ENCODE results near the gene ACTL10.
"Not testable (repeated sequence)": the region's sequence is repeated elsewhere in the genome, so short reads cannot be mapped to it uniquely, and the experiment has no call there.

The ACTL10 gene

DNA sequence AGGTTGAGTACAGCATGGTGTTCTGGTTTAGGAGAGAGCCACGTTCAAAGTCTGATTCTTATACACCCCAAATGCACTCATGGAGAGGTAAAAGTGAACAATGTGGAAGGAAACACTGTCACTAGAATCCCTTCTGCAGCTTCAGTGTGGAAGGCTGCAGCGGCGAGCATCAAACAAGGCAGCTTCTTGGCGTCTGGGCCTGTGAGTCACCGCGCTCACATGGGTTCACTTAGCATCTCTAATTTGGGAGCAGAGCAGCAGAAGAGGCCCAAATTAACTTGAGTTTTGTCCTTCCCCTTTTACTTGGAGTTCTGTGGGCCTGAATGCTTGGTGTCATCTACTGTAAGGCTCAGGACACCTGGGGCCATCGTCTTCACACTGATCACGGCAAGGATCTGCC lies 30.4 kb downstream of the ACTL10 start:
- DNase-seq: no peak

- not testable (repeated sequence) for DNase-seq
Observed at GRCh38 chr20:33698966-33699365, 32.2 kb downstream of the ACTL10 start.

DNA sequence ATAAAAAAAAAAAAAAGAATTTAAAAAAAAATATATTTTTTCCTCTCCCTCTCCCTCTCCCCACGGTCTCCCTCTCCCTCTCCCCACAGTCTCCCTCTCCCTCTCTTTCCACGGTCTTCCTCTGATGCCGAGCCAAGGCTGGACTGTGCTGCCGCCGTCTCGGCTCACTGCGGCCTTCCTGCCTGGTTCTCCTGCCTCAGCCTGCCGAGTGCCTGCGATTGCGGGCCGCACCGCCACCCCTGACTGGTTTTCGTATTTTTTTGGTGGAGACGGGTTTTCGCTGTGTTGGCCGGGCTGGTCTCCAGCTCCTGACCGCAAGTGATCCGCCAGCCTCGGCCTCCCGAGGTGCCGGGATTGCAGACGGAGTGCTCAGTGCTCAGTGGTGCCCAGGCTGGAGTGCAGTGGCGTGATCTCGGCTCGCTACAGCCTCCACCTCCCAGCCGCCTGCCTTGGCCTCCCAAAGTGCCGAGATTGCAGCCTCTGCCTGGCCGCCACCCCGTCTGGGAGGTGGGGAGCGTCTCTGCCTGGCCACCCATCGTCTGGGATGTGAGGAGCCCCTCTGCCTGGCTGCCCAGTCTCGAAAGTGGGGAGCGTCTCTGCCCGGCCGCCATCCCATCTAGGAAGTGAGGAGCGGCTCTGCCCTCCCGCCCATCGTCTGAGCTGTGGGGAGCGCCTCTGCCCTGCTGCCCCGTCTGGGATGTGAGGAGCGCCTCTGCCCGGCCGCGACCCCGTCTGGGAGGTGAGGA lies 34.1 kb downstream of the ACTL10 start:
- DNase-seq: not testable (repeated sequence)

GRCh38 chr20:33701629-33702450 lies 35.1 kb downstream of the ACTL10 start:
- DNase-seq: no peak

DNA sequence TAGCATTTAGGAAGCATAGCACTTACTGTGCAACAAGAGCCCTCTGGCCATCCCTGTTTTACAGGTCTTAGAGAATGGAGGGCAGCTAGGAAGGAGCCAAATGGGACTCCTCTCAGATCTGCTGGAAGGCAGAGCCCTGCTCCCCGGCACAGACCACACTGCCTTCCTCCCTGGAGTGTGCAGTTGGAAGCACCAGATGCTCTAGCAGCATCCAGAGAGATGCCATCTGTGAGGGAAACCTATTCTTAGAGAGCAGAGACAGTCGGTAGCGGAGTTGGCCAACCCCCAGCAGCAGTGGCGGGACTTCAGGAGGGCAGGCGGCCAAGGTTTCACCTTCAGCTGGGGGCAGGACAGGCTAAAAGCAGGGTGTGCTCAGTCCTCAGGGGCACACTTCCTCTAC lies 36.1 kb downstream of the ACTL10 start:
- no peak for DNase-seq

GRCh38 chr20:33703498-33704137 lies 36.9 kb downstream of the ACTL10 start:
- no peak for DNase-seq

GRCh38 chr20:33704197-33704924 lies 37.6 kb downstream of the ACTL10 start:
- no peak for DNase-seq

- no peak for DNase-seq
Observed at GRCh38 chr20:33707668-33708067, 40.9 kb downstream of the ACTL10 start.

DNA sequence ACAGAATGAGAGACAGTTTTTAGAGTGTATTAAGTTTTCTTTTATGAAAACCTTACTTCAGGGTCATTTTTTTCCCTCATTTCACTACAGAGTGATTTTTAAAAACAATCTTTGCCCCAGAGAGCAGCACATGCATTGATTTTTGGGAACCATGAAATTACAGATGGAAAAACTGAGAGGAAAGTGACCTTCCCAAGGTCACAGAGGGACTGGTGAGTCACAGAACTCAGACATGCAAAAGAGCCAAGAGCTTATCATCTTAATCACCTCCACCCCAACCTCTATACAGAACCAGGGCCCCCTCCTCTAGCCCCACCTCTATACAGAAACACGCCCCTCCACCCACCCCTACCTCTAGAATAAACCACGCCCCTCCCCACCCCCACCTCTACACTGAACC lies 42.7 kb downstream of the ACTL10 start:
- no peak for DNase-seq

- no peak for DNase-seq
Observed at GRCh38 chr20:33709905-33710541, 43.3 kb downstream of the ACTL10 start.

DNA sequence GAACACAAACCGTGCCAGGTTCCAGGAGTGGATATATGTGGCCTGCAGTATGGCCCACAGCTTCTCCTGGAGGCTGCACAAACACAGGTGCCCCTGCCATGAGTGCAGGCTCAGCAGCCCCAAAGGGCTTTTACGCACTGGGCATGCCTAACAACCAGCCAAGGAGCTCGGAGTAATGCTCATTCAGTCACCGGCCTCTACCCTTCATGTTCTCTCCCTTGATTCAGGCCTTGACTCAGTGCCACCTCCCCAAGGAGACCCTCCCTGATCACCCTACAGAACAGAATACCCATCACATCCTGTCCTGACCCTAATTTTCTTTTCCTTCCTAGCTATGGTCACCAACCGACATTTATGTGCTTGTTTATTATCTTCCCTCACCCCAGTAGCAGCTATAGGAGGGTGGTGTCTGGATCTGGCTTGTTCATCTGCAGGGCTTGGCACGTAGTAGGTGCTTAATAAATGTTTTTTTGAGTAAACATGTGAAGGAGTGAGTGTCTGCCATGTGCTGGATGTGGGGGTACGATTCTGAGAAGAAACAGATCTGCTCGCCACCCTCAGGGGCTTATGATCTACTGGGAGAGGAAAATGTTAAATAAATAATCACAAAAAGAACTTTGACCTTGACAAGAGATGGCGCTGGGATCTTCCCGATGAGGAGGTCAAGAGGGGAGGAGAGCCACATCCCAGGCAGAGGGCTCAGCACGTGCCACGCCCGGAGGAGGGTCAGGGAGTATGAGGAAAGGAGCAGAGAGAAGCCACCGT lies 44.1 kb downstream of the ACTL10 start:
- no peak for DNase-seq

GRCh38 chr20:33711446-33711738 lies 44.6 kb downstream of the ACTL10 start:
- no peak for DNase-seq

- no peak for DNase-seq
Observed at GRCh38 chr20:33713865-33714367, 47.2 kb downstream of the ACTL10 start.

GRCh38 chr20:33716498-33716897 lies 49.8 kb downstream of the ACTL10 start:
- no peak for DNase-seq
